ENCODE measurements around the gene INMT.

INMT gene

DNA sequence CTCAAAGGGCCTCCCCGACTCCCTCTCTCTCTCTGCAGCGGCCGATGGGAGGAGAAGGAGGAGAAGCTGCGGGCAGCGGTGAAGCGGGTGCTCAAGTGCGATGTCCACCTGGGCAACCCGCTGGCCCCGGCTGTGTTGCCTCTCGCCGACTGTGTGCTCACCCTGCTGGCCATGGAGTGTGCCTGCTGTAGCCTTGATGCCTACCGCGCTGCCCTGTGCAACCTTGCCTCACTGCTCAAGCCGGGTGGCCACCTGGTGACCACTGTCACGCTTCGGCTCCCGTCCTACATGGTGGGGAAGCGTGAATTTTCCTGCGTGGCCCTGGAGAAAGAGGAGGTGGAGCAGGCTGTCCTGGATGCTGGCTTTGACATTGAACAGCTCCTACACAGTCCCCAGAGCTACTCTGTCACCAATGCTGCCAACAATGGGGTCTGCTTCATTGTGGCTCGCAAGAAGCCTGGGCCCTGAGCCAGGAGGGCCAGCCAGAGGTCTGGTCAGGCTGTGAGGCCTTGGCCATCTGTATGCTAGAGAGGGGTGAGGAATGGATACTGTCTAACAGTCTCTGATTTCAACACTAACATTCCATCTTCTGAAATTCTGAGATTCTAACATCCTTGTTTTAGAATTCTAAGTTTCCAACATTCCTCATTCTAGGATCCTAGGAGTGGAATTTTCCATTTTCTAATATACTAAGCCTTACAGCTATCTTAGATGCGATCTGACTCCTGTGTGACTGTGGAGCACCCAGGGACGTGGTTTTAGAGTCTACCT, 3.6 kb downstream of the INMT start:
- no peak for DNase-seq

DNA sequence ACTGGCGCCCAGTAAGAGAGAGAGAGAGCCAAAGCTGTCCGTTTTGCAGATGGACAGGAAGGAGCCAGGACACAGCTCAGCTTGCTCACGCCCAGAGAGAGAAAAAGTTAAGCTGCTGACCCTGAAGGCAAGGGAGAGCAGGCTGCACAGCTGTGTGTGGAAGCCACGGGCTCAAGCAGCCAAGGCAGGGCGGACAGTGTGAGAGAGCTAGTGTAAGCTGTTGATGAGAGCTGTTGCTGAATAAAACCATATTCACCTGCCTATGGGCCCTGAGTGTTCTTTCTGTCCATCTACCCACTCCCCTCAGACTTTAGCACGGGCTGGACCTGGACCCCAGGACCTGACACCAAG, 5.4 kb downstream of the INMT start:
- DNase-seq = no peak

DNA sequence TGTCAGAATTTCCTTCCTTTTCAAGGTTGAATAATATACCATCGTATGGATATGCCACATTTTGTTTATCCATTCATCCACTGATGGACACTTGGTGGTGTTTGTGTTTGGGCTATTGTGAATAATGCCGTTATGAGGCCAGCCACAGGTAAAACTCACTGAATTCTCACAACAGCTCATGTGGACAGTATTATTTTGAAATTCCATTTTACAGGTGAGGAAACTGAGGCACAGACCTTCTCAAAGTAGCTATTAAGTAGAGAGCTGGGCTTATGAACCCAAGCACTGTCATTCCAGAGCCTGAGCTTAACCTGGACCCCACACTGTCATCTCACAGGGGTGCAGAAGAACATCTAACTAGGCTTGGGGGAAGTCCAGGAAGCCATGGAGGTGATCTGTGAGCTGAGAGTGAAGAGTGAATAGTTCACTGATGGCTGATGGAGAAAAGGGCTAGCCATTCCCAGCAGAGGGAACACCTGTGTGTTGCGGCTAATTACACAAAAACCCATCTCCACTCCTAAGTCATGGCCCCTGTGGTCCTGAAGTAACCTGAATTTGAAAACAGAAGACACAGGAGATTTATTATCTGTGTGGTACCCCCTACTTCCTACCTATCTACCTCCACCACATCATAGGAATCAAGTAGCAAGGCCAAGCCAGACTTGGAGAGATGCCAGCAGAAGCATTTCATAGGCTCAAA, 8.7 kb downstream of the INMT start:
- DNase-seq = no peak

DNA sequence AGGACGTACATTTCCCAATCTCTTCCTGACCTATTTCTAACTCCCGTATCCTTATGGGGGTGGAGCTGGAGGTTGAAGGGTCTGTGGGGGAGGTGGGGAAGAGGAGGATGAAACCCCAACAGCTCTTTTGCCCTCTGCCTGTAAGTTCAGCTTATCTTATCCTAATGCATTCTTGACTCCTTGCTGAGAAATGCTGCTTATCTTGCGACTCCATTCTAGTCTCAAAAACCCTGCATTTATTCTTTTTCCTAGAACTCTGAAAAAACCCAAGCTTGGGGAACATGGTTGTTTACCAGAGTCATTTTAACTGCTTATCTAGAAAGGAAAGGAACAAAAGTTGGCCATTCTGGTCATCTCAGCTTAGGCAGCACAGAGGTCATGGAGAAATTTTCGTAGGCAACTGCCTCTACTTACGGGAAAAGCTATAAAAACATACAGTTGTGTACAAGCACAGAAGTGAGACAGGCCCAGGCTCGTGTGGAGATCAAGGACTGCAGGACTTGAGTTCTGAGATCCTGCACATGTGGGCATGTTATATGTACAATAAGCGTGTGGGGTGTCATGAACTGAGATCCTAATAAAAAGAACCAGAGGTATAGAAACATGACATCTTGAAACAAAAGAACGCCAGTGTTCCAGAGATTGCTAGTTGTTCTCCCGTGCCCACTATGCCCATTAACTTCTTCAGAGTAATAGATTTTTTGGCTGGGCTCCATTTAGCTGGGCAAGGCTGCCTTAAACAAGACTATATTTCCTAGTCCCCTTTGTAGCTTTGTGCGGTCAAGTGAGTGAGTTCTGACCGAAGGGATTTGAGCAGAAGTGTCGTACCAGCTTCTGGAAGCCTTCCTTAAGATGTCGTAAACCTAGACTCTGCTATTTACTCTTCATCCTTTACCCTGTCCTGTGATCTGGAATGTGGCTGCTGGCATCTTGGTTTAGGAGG, 9.6 kb downstream of the INMT start:
- DNase-seq = no peak

DNA sequence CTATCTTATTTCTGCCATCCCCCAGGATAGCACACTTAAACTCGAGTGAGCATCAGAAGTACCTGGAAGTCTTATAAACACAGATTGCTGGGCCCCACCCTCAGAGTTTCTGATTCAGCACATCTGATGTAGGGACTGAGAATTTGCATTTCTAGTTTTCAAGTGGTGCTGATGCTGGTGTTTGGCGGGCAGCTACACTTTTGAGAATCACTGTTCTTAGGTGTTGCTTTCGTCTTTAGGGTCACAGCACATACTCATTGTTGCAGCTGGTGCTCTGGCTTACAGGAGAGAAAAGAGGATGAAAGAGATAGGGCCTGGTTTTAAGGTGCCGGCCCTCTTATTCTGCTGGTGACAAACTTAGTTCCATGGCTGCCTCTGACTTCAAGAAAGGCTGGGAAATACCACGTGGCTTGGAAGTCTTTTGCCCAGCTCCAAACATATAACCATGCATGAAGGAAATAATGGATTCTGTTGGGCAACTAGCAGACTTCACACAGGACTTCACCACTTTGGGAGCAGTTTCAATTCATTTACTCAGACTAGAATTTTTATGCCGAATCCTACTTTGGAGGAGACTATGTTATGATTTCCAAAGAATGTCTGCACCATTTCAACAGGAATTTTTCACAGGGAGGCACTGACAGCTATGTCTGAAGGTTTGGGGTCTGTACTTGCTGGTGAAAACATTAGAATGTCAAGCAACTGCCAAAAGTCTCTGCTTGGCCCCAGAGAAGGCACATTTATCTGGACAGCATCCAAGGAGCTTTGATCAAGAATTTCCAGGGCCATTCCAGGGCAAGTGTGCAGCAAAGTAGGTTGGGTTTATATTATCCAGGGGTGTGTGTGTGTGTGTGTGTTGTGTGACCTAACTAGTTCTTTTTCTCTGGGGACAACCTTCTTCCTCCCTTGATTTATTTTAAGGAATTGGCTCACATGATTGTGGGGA, 12.4 kb downstream of the INMT start:
- DNase-seq = no peak

DNA sequence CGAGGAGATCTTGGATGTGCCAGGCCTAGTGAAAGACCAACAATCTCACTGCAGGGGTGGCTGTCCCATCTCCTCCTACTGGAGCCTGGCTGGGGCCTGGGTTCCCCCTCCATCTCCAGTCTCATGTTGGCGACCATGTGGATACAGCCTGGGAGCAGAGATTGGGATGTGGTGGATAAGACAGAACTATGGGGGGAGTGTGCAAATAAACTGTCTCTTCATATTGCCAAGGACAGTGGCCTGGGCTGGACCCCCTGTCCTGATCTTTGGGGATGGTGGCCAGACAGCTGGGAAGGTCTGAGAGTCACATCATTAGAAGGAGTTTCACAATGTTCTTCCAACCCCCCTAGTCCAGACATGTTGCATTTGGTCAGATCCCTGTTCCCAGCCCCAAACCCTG, 13.5 kb downstream of the INMT start:
- DNase-seq = no peak

DNA sequence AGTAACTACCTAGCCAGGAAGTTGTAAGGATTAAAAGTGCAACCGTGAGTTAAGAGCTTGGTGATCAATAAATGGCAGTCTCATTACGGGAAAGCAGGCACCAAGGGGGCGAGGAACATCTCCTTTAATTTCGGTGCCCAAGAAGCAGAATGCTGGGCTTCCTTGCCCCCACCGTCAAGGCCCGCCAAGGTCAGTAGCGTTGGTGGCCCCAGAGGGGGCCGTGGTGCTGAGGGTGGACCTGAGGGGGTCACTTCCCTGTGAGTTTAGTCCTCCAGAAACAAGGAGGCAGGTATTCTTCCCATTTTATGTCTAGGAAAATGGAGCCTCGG, 18.9 kb downstream of the INMT start:
- DNase-seq = no peak

DNA sequence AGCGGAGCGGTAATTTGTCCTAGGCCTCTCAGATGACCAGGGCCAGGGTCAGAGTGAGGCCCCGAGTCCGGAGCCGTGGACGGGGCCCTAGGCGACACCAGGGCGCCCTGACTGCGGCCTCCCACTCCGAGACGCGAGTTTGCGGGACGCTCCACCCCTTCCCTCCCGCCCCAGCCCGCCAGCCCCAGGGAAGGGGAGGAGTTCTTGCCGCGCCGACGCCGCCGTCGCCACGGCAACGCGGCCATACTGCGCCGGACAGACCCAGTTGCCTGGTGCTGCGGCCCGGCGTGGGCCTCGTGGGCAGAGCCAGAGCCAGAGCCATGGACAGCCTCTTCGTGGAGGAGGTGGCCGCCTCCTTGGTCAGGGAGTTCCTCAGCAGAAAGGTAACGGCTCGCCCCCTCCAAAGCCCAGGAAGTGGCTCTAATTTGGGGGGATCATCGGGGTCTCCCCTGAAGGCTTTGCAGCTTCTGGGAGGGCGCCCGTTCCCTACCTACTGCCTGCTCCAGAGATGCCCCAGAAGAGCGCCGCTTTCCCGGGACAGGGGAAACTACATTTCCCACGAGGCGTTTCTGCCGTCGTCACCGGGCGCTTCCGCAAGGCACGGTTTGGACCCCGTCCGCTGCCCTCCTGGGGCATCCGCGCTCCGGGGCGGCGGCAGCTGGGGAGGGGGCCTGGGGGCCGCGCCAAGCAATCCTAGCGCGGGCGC, 19.4 kb downstream of the INMT start, which contains the start of gene MINDY4:
TSS of gene MINDY4 (plus strand) at position 244 of the 706 bp plus-strand sequence. CDS start at position 321, 77 bp downstream.
- DNase-seq = peak; percentile 81

DNA sequence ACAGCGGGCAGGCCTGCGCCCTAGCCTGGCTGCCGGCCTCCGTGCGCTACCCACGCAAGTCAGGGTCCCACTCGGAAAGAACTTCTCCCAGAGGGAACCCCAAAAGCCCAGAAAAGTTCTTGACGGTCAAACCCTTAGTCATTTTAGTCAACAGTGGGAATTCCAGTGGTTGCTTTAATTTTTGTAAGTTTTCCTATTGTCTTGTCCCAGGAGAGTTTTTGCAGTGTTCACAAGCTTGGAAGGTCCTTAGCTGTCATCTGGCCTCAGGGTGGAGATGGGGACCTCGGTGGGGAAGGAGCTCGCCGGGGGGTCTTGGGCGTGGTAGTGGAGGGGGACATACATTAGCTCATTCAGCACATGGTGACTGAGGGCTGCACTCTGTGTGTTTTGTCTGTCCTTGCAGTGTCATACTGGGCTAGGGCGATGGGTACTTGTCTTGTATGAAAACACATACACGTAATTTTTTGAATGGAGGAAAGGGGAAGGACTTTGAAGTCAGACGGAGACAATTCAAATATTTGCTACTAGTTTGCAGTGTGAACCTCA, 20.0 kb downstream of the INMT start:
- peak; percentile 50 for DNase-seq

DNA sequence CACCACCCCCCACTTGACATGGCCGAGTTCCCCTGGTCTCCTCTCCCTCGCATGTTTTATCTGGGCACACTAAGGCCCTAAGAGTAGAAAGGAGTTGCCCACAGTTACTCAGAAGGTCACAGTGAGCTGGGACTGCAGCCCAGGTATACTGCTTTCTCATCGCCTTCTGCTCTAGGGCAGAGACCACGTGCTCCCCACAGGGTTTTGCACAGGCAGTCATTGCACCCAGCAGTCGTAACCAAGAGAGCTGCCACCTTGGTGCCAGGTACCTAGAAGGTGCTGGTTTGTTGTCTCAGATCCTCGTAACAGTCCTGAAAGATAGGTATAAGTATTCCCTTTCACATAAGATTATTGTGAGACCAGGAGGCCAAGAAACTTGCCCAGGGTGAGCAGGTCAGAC, 21.0 kb downstream of the INMT start:
- no peak for DNase-seq

DNA sequence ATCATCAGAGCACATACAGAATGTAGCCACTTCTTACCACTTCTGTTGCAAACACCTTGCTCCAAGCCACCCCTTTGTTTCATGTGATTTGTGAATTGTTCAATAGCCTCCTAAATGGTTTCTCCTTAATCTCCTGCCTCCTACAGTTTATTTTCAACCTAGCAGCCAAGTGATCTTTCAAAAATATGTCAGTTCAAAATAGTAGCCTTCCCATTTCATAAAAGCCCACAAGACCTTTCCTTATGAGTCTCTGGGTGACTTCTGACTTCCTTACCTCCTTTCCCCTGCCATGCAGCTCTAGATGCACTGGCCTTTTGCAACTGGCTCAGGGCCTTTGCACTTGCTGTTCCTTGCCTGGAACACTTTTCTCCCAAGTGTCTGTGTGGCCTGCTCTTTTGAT, 24.1 kb downstream of the INMT start:
- no peak for DNase-seq

DNA sequence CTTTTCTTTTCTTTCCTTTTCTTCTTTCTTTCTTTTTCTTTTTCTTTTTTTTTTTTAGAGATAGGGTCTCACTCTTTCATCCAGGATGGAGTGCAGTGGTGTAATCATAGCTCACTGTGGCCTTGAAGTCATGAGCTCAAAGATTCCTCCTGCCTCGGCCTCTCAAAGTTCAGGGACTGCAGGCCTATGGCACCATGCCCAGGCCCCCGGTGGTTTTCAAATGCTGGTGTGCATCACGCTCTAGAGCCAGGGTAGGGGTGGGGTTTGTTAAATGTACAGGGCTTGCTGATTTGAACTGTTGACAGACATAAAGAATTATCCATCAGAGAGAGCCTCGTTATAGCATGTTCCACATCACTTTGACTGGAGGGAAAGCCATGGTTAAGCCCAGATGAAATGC, 25.0 kb downstream of the INMT start:
- no peak for DNase-seq

DNA sequence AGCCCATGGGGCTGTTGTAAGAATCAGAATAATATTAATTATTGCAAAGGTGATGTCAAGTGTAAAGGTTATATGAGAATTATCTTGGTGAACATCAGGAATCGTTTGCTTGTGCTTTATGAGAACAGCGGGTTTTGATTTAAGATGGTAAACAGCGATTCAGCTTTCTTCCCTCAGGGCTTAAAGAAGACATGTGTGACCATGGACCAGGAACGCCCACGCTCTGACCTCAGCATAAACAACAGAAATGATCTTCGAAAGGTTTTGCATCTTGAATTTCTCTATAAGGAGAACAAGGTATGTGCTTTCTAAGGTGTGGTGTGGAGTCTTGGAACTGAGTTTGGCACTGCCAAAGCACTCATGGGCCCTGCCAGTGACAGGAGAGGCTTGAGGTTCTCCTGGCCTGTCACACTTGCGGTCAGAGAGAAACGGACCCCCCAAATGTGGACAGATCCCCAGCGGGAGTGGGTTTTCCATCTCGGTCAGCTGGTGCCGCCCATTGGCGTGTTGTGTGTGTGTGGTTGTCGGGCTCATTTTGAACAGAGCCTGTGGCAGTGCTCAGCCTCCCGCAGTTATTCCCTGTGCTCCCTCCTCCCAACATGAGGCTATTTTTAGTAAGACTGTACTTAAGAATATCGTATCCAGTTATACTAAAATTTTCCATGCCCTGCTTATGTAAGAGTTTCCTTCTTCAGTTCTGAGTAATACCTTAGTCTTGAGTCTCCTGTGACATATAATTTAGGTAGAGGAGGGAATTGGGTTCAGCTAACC, 26.5 kb downstream of the INMT start:
- DNase-seq = no peak

DNA sequence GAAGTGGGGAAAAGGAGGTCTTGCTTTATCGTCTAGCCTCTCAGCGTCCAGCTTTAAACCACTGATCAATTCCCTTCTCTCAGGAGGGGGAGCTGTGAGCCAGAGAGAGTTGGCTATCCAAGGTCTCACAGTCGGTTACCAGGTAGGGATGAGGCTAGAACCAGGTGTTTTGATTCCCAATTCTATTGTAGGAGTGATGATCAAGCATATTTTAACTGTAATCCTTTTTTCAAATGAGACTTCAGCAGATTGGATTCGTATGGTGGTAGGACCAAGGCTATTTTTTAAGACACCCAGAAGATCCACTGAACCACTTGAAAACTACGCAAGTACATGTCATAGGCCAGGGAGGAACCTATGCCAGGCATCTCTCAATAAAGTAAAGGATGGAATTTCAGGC, 27.6 kb downstream of the INMT start:
- no peak for DNase-seq

DNA sequence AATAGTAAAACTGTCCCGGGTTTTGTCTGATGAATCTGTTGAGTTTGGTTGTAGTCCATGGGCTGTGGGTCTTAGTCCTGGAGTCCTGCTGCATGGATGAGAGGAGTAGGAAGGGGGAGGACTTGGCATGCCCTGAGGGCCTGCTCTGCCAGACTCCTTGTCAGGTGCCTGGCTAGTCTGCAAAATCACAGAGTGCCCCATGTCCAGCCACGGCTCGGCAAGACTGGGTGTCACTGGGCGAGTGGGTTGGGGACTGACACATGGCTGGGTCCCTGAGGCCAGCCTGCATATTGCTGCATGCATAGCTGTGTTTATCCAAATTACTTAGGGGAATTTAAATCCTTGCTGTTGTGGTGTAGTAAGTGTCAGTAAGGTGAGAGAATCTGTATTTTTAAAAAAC, 29.0 kb downstream of the INMT start:
- no peak for DNase-seq

DNA sequence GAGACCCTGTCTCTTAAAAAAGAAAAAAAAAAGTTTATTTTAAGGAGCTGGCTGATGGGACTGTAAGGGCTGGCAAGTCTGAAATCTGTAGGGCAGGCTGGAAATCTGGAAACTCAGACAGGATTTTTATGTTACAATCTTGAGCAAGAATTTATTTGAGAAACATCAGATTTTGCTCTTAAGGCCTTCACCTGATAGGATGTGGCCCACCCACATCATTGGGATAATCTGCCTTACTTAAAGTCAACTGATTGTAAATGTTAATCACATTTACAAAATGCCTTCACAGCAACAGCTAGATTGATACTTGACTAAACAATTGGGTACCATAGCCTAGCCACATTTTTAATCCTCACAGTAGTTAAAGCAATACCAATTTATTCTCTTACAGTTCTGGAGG, 30.8 kb downstream of the INMT start:
- DNase-seq = no peak

DNA sequence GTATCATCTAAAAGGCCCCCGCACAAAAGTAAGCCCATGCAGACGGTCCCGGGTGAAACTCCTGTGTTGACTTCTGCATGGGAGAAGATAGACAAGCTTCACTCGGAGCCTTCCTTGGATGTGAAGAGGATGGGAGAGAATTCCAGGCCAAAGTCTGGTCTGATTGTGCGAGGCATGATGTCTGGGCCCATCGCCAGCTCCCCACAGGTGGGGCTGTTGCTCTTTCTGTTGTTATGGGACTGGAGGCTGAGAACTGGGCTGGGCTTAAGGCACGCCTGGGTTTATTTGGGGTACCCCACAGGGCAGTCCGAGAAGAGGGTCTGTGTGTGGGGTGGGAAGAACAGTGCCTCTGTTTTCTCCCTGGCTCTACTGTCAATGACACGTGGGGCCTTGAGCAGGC, 33.9 kb downstream of the INMT start:
- DNase-seq = no peak

DNA sequence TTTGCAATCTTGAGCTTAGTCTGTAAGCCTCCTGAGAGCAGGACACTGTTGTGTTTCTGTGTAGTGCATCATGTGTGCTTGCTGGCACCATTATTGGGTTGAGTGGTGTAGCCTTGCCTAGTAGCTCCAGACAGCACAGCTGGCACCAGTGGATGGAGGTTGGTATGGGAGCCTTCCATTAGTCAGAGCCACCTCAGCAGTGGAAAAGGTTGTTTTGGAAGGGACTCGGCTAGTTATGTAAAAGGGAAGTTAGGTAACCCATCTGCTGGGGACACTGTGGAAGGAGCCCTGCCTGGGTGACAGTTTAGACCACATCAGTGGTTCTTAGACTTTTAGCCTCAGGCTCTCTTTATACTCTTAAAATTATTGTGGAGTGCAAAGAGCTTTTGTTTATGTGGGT, 35.6 kb downstream of the INMT start:
- no peak for DNase-seq

DNA sequence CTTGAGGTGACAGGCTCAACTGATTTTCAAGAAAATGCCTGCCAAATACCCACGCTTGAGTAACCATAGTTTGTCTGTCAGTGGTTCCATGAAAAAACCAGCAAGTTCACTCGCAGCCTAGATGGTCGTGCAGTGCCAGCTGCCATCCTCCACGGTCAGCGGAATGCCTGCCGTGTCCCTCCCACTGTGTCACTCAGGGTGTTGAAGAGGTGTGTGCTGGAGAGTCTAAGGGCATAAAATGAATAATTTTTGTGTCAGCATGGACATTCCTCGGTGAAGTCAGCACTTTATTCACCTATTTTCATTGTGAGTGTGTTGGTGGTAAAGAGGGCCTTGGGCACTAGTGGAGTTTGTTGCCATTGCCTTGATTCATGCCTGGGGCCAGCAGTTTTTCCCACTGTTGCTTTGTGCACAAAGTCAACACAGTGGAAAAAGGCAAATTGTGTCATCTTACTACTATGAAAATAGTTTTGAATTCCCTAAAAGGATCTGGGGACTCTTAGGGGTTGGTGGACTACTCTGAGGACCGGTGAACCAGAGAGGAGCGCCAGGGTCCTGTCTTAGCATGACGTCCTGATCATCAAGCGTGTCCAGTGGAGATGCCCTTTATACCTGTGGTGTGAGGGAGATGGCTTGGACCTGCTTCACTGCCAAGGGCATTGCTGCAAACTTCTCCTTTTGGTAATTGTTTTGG, 36.9 kb downstream of the INMT start:
- no peak for DNase-seq

DNA sequence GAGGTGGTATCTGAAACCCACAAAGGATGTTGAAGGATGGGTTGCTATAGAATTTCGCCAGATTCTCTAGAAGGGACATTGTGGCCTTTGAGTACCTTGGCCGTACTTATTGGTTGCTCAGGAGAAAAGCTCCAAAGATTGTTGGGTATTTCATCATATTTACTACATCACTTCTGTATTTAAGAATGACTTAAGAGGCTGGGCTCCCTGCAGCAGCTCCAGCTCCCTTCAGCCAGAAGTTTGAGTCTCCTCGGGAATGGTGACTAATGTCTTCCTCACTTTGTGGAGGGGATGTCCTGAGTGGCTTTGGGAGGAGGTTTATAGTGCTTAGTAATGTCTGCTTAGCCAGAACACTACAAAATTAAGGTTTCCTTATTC, 37.4 kb downstream of the INMT start:
- DNase-seq = no peak
